SK-N-SH (cell line): ENCODE measurements around the gene EHD3. TPM values are rescaled to one million over a fixed set of nuclear protein-coding genes. Genes with fewer than 3 reads are reported as not detected.

Source experiments
- CTCF ChIA-PET: fragments of 300-600, 350-600 bp; formaldehyde crosslinking; extraction: SDS; loops from one replicate; lab custom pipeline; 2021; lab: Yijun Ruan, JAX
- POLR2A ChIA-PET: fragments of 350-600 bp; sonication (Branson Sonifier 250); formaldehyde crosslinking; extraction: SDS; loops from one replicate; lab custom pipeline; 2020; ENCODE audit warnings: antibody characterized with exemption, inconsistent platforms; lab: Yijun Ruan, JAX
- DNase-seq: peaks from one replicate; pipeline ENCODE4 v3.0.0; 2012
- H2AFZ ChIP-seq: fragments of 200-600 bp; sonication (generic); 2 replicates; pipeline ENCODE4 v1.8.1; 2016; ENCODE audit warnings: antibody characterized with exemption, mild to moderate bottlenecking, low read depth
- H3F3A ChIP-seq: fragments of 200-600 bp; sonication (generic); replicated peaks from 2 replicates; pipeline ENCODE3; 2016; ENCODE audit warnings: antibody characterized with exemption, mild to moderate bottlenecking; ENCODE audit not compliant: insufficient read depth
- H3K27ac ChIP-seq, 2 experiments: fragments of 200-500 bp in 1 of 2; fragments of 200-600 bp in 1 of 2; sonication (Bioruptor generic) in 1 of 2; sonication (generic), shearing (Covaris generic) in 1 of 2; 2 replicates each; pipeline versions ENCODE4 v1.5.1 to v1.6.1; 2014 to 2016; ENCODE audit warnings: low read depth in 2 of 2, inconsistent platforms in 1 of 2, low read length in 1 of 2, mild to moderate bottlenecking in 1 of 2, mixed read lengths in 1 of 2
- H3K27me3 ChIP-seq: fragments of 200-600 bp; sonication (generic), shearing (Covaris generic); 2 replicates; pipeline ENCODE4 v1.6.1; 2016; ENCODE audit warnings: mixed run types; ENCODE audit not compliant: insufficient read depth
- H3K36me3 ChIP-seq, 2 experiments: fragments of 200-500 bp in 1 of 2; fragments of 200-600 bp in 1 of 2; sonication (Bioruptor generic) in 1 of 2; sonication (generic) in 1 of 2; replicated peaks in 1 of 2; 2 replicates each; pipeline versions ENCODE3 to v1.5.1; 2014 to 2016; ENCODE audit warnings: low read length in 1 of 2, mild to moderate bottlenecking in 1 of 2; ENCODE audit not compliant: insufficient read depth in 2 of 2, control insufficient read depth in 1 of 2
- H3K4me1 ChIP-seq, 2 experiments: fragments of 200-500 bp in 1 of 2; fragments of 200-600 bp in 1 of 2; sonication (Bioruptor generic) in 1 of 2; sonication (generic), shearing (Covaris generic) in 1 of 2; 2 replicates each; pipeline versions ENCODE4 v1.5.1 to v1.6.1; 2014 to 2016; ENCODE audit warnings: low read depth in 1 of 2, low read length in 1 of 2, mixed run types in 1 of 2; ENCODE audit not compliant: insufficient read depth in 2 of 2, control insufficient read depth in 1 of 2
- H3K4me2 ChIP-seq: fragments of 200-600 bp; sonication (generic), shearing (Covaris generic); 2 replicates; pipeline ENCODE4 v1.6.1; 2017; ENCODE audit warnings: mixed run types
- H3K4me3 ChIP-seq, 2 experiments: fragments of 200-500 bp in 1 of 2; fragments of 200-600 bp in 1 of 2; sonication (Bioruptor generic) in 1 of 2; sonication (generic), shearing (Covaris generic) in 1 of 2; 2 replicates each; pipeline versions ENCODE4 v1.5.1 to v1.8.1; 2014 to 2016; ENCODE audit warnings: low read depth in 2 of 2, inconsistent platforms in 1 of 2, low read length in 1 of 2, mild to moderate bottlenecking in 1 of 2, mixed read lengths in 1 of 2, moderate library complexity in 1 of 2
- H3K79me2 ChIP-seq: fragments of 200-600 bp; sonication (generic); 2 replicates; pipeline ENCODE4 v1.8.1; 2017; ENCODE audit warnings: mild to moderate bottlenecking; ENCODE audit not compliant: insufficient read depth
- H3K9ac ChIP-seq: fragments of 200-600 bp; sonication (generic); 2 replicates; pipeline ENCODE4 v1.6.1; 2017; ENCODE audit warnings: mixed run types
- H3K9me2 ChIP-seq: fragments of 200-600 bp; sonication (generic); 2 replicates; pipeline ENCODE4 v1.6.1; 2017; ENCODE audit warnings: mixed run types
- H3K9me3 ChIP-seq: fragments of 200-600 bp; sonication (generic); 2 replicates; pipeline ENCODE4 v1.6.1; 2017; ENCODE audit warnings: mixed run types, mild to moderate bottlenecking, moderate library complexity
- H4K20me1 ChIP-seq: fragments of 200-600 bp; sonication (generic); 2 replicates; pipeline ENCODE4 v1.6.1; 2017; ENCODE audit warnings: mild to moderate bottlenecking, mixed run types; ENCODE audit not compliant: insufficient read depth
- CHD2 ChIP-seq: fragments of 150-350 bp; IDR thresholded peaks from 2 replicates; pipeline ENCODE4 v1.6.1; 2018; ENCODE audit warnings: low read length; ENCODE audit not compliant: partially characterized antibody
- ELF1 ChIP-seq: IDR thresholded peaks from 2 replicates; pipeline ENCODE4 v1.4.0; 2012
- FOSL2 ChIP-seq: IDR thresholded peaks from 2 replicates; pipeline ENCODE4 v1.4.0; 2012; ENCODE audit warnings: low read depth, mild to moderate bottlenecking, moderate library complexity, borderline replicate concordance
- FOXJ3 ChIP-seq: sonication (generic); formaldehyde crosslinking; IDR thresholded peaks from 2 replicates; pipeline ENCODE4 v1.5.1; 2020; ENCODE audit warnings: mild to moderate bottlenecking, missing genetic modification reagents
- FOXM1 ChIP-seq: IDR thresholded peaks from 2 replicates; pipeline ENCODE4 v1.4.0; 2012; ENCODE audit warnings: low read depth, mild to moderate bottlenecking
- GABPA ChIP-seq: IDR thresholded peaks from 2 replicates; pipeline ENCODE4 v1.4.0; 2012; ENCODE audit warnings: low read depth, mild to moderate bottlenecking
- GATA2 ChIP-seq: sonication (generic); formaldehyde crosslinking; IDR thresholded peaks from 2 replicates; pipeline ENCODE4 v1.5.0; 2020; ENCODE audit warnings: mild to moderate bottlenecking, missing genetic modification reagents
- JUND ChIP-seq: IDR thresholded peaks from 2 replicates; pipeline ENCODE4 v1.4.0; 2012
- MEF2A ChIP-seq: IDR thresholded peaks from 2 replicates; pipeline ENCODE4 v1.4.0; 2012; ENCODE audit warnings: low read depth, borderline replicate concordance
- MXI1 ChIP-seq: IDR thresholded peaks from 2 replicates; pipeline ENCODE4 v1.6.1; 2012; ENCODE audit warnings: mild to moderate bottlenecking, low read depth, low read length, improper control_type of control experiment
- NFIC ChIP-seq: IDR thresholded peaks from 2 replicates; pipeline ENCODE4 v1.4.0; 2012; ENCODE audit warnings: borderline replicate concordance
- NRF1 ChIP-seq: IDR thresholded peaks from 2 replicates; pipeline ENCODE4 v1.6.1; 2012; ENCODE audit warnings: low read depth, mild to moderate bottlenecking, low read length
- POLR2AphosphoS5 ChIP-seq: IDR thresholded peaks from 2 replicates; pipeline ENCODE4 v1.6.1; 2012; ENCODE audit warnings: low read depth, low read length
- SIN3A ChIP-seq: IDR thresholded peaks from 2 replicates; pipeline ENCODE4 v1.6.1; 2012; ENCODE audit warnings: low read depth, mild to moderate bottlenecking, low read length, moderate library complexity, borderline replicate concordance
- SMC3 ChIP-seq: IDR thresholded peaks from 2 replicates; pipeline ENCODE4 v1.6.1; 2012; ENCODE audit warnings: low read depth, low read length, improper control_type of control experiment
- TCF12 ChIP-seq: IDR thresholded peaks from 2 replicates; pipeline ENCODE4 v1.4.0; 2012
- TEAD4 ChIP-seq: IDR thresholded peaks from 2 replicates; pipeline ENCODE4 v1.4.0; 2012; ENCODE audit warnings: mild to moderate bottlenecking, borderline replicate concordance; ENCODE audit not compliant: insufficient read depth
- WGBS: methylation state at CpG from one replicate; pipeline ENCODE4 v1.1.6; 2017; ENCODE audit warnings: low lambda C conversion rate; 5-methylcytosine and 5-hydroxymethylcytosine counted together
- polyA plus RNA-seq, 3 experiments: library from polyadenylated mRNA; depleted of rRNA; stranded (reverse); fragments of >200 nt; gene quantifications; 2 replicates each; pipeline ENCODE4 v1.2.3, GENCODE V29; 2012
- TF ChIP-seq, protein P1 (sequence below): IDR thresholded peaks from 2 replicates; pipeline ENCODE4; 2012
- TF ChIP-seq, protein P2 (sequence below): IDR thresholded peaks from 2 replicates; pipeline ENCODE4 v1.4.0; 2012; ENCODE audit warnings: low read depth, borderline replicate concordance
- TF ChIP-seq, protein P3 (sequence below): IDR thresholded peaks from 2 replicates; pipeline ENCODE4 v1.4.0; 2012; ENCODE audit warnings: low read depth, borderline replicate concordance

Gene EHD3
- polyA plus RNA-seq, 1 of the 3 experiments (the other 2 are of a cell fraction) = 45.4 TPM

DNA sequence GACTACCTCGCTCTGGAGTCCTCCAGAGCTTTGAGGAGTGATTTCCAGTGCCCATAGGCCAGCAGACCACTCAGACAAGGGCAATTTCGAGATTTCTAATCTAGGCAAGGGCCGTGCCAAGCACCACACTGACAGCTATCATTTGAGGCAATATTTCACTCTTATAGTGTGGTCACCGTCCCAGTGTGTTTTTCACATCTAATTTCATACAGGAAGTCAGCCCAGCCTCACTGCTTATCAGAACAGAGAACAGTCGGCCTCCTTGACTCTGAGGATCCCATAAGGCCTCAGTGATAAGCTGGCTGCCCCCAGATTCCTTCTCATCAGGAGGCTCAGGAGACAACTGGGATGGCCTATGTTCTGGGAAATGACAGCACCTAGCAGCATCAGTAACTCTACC is 17.2 kb upstream of the EHD3 start:
- Histone ChIP-seq H3K4me2 (no peak overlapping the region), H3K9me3 (no peaks in the 10 kb centered on the region)
- TF ChIP-seq, protein P1, sequence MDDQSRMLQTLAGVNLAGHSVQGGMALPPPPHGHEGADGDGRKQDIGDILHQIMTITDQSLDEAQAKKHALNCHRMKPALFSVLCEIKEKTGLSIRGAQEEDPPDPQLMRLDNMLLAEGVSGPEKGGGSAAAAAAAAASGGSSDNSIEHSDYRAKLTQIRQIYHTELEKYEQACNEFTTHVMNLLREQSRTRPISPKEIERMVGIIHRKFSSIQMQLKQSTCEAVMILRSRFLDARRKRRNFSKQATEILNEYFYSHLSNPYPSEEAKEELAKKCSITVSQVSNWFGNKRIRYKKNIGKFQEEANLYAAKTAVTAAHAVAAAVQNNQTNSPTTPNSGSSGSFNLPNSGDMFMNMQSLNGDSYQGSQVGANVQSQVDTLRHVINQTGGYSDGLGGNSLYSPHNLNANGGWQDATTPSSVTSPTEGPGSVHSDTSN = no peak
- TF ChIP-seq SIN3A (no peak), GABPA (no peak), GATA2 (CRISPR knock-in tag) (no peak), POLR2AphosphoS5 (no peak), FOXJ3 (CRISPR knock-in tag) (no peak), TEAD4 (no peak), FOSL2 (no peak), NRF1 (no peak), MXI1 (no peak), TCF12 (no peak), CHD2 (no peak), NFIC (no peak), SMC3 (no peak), MEF2A (no peak), FOXM1 (no peak), ELF1 (no peak), JUND (no peak)
- TF ChIP-seq, protein P2, sequence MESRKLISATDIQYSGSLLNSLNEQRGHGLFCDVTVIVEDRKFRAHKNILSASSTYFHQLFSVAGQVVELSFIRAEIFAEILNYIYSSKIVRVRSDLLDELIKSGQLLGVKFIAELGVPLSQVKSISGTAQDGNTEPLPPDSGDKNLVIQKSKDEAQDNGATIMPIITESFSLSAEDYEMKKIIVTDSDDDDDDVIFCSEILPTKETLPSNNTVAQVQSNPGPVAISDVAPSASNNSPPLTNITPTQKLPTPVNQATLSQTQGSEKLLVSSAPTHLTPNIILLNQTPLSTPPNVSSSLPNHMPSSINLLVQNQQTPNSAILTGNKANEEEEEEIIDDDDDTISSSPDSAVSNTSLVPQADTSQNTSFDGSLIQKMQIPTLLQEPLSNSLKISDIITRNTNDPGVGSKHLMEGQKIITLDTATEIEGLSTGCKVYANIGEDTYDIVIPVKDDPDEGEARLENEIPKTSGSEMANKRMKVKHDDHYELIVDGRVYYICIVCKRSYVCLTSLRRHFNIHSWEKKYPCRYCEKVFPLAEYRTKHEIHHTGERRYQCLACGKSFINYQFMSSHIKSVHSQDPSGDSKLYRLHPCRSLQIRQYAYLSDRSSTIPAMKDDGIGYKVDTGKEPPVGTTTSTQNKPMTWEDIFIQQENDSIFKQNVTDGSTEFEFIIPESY = no peak
- TF ChIP-seq, protein P3, sequence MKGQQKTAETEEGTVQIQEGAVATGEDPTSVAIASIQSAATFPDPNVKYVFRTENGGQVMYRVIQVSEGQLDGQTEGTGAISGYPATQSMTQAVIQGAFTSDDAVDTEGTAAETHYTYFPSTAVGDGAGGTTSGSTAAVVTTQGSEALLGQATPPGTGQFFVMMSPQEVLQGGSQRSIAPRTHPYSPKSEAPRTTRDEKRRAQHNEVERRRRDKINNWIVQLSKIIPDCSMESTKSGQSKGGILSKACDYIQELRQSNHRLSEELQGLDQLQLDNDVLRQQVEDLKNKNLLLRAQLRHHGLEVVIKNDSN = no peak
- TF ChIP-seq, all 33 proteins: peak for 0
- H4K20me1 ChIP-seq = no peaks in the 10 kb centered on the region
- no peak overlapping the region for H3K27ac ChIP-seq
- ChIA-PET CTCF (interaction anchor here (1.0 to 1.7 kb wide), 5 partner anchors 17 to 117 kb away, joined by 4 to 12 read pairs (median 5); partner anchors contain the start of genes EHD3 and GALNT14), POLR2A (no interaction called here)
- no peak overlapping the region for H2AFZ ChIP-seq
- peaks cover 14% of the 10 kb centered on the region for H3K27me3 ChIP-seq
- H3K4me1 ChIP-seq = peaks cover 0 to 8% of the 10 kb centered on the region in 2 experiments; a peak in 1 of 4 replicates
- WGBS = 37% methylated on average over 5 of the region's 5 CpGs
- H3K79me2 ChIP-seq = no peaks in the 10 kb centered on the region
- H3K4me3 ChIP-seq = no peak overlapping the region
- no peak for DNase-seq
- no peak overlapping the region for H3K9ac ChIP-seq
- no peaks in the 10 kb centered on the region for H3K36me3 ChIP-seq
- no peaks in the 10 kb centered on the region for H3K9me2 ChIP-seq
- no peaks in the 10 kb centered on the region for H3F3A ChIP-seq
